GM23338 (cell line): Measurements from ENCODE around the gene KIRREL3.

ENCODE experiments used
- CREB1 ChIP-seq: fragments of 250-450 bp; sonication (Bioruptor Pico); IDR thresholded peaks from 2 replicates; pipeline ENCODE4 v1.5.0; 2020; ENCODE audit warnings: low read depth, mild to moderate bottlenecking, moderate library complexity
- EZH2 ChIP-seq: fragments of 200-600 bp; sonication (generic); IDR thresholded peaks from one replicate; pipeline ENCODE4 v1.8.0; 2017; ENCODE audit warnings: antibody characterized with exemption, mild to moderate bottlenecking, low read depth; ENCODE audit not compliant: unreplicated experiment
- POLR2AphosphoS5 ChIP-seq: IDR thresholded peaks from 2 replicates; pipeline ENCODE4 v1.6.1; 2016; ENCODE audit warnings: antibody characterized with exemption, low read depth
- TF ChIP-seq, protein P1 (sequence below), 2 experiments: fragments of 200-600 bp in 1 of 2; sonication (generic) in 1 of 2; conservative IDR thresholded peaks; 2 replicates each; pipeline versions ENCODE4 v1.5.1 to v1.6.1; 2016 to 2017; ENCODE audit warnings: antibody characterized with exemption in 2 of 2, low read depth in 2 of 2, mild to moderate bottlenecking in 2 of 2, moderate library complexity in 1 of 2
- TF ChIP-seq, protein P2 (sequence below): IDR thresholded peaks from one replicate; pipeline ENCODE4 v1.6.1; 2018; ENCODE audit warnings: antibody characterized with exemption; ENCODE audit not compliant: unreplicated experiment

DNA sequence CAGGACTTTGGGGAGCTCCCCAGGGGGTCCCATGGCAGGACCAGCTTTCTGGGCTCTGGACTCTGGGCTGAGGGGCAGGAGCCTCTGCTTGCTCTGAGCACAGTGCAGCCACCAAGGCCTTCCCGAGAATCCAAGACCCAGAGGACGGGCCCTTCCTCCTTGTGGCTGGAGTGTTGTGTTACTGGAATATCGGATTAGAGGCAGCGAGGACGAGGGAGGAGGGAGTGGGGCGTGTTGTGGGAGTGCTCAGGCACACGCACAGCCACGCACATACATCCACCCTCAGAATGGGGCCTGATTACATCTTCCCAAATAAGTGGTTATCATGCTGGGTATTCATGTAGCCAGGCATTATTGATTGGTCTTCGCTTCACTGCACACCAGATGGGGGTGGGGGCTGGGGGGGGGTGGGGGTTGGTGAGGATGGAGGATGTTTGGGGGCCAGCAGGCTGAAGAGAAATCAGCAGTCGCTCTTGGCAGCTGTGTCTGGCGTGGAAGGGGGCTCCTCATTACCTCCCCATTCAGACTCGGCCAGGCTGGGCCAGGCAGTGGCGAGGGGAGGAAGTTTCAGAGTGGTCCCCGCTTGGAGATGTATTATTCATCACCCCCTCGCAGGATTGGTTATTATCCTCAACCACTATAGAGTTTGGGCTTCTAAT lies 524.2 kb downstream of the KIRREL3 start:
- no peak for TF ChIP-seq CREB1
- TF ChIP-seq, protein P1, sequence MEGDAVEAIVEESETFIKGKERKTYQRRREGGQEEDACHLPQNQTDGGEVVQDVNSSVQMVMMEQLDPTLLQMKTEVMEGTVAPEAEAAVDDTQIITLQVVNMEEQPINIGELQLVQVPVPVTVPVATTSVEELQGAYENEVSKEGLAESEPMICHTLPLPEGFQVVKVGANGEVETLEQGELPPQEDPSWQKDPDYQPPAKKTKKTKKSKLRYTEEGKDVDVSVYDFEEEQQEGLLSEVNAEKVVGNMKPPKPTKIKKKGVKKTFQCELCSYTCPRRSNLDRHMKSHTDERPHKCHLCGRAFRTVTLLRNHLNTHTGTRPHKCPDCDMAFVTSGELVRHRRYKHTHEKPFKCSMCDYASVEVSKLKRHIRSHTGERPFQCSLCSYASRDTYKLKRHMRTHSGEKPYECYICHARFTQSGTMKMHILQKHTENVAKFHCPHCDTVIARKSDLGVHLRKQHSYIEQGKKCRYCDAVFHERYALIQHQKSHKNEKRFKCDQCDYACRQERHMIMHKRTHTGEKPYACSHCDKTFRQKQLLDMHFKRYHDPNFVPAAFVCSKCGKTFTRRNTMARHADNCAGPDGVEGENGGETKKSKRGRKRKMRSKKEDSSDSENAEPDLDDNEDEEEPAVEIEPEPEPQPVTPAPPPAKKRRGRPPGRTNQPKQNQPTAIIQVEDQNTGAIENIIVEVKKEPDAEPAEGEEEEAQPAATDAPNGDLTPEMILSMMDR (conservative IDR thresholded peaks at IDR 0.05; ENCODE audit: low read depth in 2 of 2): no peak
- TF ChIP-seq POLR2AphosphoS5: no peak
- no peak for TF ChIP-seq EZH2
- TF ChIP-seq, protein P2, sequence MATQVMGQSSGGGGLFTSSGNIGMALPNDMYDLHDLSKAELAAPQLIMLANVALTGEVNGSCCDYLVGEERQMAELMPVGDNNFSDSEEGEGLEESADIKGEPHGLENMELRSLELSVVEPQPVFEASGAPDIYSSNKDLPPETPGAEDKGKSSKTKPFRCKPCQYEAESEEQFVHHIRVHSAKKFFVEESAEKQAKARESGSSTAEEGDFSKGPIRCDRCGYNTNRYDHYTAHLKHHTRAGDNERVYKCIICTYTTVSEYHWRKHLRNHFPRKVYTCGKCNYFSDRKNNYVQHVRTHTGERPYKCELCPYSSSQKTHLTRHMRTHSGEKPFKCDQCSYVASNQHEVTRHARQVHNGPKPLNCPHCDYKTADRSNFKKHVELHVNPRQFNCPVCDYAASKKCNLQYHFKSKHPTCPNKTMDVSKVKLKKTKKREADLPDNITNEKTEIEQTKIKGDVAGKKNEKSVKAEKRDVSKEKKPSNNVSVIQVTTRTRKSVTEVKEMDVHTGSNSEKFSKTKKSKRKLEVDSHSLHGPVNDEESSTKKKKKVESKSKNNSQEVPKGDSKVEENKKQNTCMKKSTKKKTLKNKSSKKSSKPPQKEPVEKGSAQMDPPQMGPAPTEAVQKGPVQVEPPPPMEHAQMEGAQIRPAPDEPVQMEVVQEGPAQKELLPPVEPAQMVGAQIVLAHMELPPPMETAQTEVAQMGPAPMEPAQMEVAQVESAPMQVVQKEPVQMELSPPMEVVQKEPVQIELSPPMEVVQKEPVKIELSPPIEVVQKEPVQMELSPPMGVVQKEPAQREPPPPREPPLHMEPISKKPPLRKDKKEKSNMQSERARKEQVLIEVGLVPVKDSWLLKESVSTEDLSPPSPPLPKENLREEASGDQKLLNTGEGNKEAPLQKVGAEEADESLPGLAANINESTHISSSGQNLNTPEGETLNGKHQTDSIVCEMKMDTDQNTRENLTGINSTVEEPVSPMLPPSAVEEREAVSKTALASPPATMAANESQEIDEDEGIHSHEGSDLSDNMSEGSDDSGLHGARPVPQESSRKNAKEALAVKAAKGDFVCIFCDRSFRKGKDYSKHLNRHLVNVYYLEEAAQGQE: no peak
